ENCODE results near the gene ROMO1. TPM values are rescaled to one million over a fixed set of nuclear protein-coding genes. Genes with fewer than 3 reads are reported as not detected.

Gene ROMO1
- total and polyA plus RNA-seq, 11 donors, result 120 to 591 (median 177) TPM

DNA sequence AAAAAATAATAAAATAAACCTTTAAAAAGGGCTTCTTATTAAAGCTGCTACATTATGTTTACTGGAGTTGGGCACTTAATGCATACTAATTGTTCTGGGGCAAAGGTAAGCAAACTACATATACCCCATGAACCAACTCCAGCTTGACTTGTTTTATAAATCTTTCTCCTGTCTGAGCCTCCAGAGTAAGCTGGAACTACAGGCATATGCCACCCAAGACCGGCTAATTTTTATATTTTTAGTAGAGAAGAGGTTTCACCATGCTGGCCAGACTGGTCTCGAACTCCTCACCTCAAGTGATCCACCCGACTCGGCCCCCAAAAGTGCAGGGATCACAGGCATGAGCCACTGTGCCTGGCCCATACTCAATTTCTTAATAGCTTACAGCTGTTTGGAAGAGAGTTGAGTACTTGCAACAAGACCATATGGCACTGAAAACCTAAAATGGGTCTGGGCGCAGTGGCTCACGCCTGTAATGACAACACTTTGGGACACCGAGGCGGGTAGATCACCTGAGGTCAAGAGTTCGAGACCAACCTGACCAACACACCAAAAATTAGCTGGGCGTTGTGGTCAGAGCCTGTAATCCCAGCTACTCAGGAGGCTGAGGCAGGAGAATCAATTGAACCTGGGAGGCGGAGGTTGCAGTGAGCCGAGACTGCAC lies 19.9 kb downstream of the ROMO1 start:
- no peaks in the 10 kb centered on the region for H3K27me3 ChIP-seq
- H3K27ac ChIP-seq, result no peak overlapping the region
- no peak for ATAC-seq
- no peak for TF ChIP-seq POLR2A (IDR thresholded peaks at IDR 0.05)
- TF ChIP-seq, protein P1, sequence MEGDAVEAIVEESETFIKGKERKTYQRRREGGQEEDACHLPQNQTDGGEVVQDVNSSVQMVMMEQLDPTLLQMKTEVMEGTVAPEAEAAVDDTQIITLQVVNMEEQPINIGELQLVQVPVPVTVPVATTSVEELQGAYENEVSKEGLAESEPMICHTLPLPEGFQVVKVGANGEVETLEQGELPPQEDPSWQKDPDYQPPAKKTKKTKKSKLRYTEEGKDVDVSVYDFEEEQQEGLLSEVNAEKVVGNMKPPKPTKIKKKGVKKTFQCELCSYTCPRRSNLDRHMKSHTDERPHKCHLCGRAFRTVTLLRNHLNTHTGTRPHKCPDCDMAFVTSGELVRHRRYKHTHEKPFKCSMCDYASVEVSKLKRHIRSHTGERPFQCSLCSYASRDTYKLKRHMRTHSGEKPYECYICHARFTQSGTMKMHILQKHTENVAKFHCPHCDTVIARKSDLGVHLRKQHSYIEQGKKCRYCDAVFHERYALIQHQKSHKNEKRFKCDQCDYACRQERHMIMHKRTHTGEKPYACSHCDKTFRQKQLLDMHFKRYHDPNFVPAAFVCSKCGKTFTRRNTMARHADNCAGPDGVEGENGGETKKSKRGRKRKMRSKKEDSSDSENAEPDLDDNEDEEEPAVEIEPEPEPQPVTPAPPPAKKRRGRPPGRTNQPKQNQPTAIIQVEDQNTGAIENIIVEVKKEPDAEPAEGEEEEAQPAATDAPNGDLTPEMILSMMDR (IDR thresholded peaks at IDR 0.05), result no peak
- no peak for DNase-seq
- H3K36me3 ChIP-seq, result peaks cover 3 to 100% (median 100%) of the 10 kb centered on the region in 9 donors
- no peaks in the 10 kb centered on the region for H3K9me3 ChIP-seq
- intact Hi-C loops (cut with DNase I), result loop anchor here in 1 of 10 donors (5.0 kb wide), 1 partner anchor 163 kb away; no protein-coding TSS in a partner anchor
- WGBS, 4 donors, result 83 to 91% (median 86%) methylated on average over 12 of the region's 12 CpGs
- peaks cover 0 to 45% (median 22%) of the 10 kb centered on the region in 12 donors for H3K4me1 ChIP-seq
- no peak overlapping the region for H3K4me3 ChIP-seq

DNA sequence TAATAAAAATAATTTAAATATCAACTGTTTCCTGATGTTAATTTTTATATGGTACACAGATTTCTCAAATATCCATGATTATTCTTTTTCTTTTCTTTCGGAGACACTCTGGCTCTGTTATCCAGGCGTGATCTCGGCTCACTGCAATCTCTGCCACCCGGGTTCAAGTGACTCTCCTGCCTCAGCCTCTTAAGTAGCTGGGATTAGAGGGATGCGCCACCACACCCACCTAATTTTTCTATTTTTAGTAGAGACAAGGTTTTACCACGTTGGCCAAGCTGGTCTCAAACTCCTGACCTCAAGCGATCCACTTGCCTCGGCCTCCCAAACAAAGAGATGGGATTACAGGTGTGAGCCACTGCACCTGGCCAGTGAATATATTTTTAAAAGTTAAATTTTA lies 20.5 kb downstream of the ROMO1 start:
- Histone ChIP-seq H3K4me3 (no peak overlapping the region), H3K9me3 (no peaks in the 10 kb centered on the region), H3K27ac (no peak overlapping the region), H3K27me3 (no peaks in the 10 kb centered on the region), H3K36me3 (peaks cover 3 to 100% (median 100%) of the 10 kb centered on the region in 9 donors), H3K4me1 (peaks cover 0 to 45% (median 22%) of the 10 kb centered on the region in 12 donors)
- no peak for DNase-seq
- TF ChIP-seq, protein P1 (IDR thresholded peaks at IDR 0.05), result no peak
- TF ChIP-seq POLR2A (IDR thresholded peaks at IDR 0.05), result no peak
- 52 to 58% (median 55%) methylated on average over 8 of the region's 8 CpGs for WGBS, 4 donors
- intact Hi-C loops (cut with DNase I), result loop anchor here in 1 of 10 donors (5.0 kb wide), 1 partner anchor 163 kb away; no protein-coding TSS in a partner anchor
- ATAC-seq, result no peak

DNA sequence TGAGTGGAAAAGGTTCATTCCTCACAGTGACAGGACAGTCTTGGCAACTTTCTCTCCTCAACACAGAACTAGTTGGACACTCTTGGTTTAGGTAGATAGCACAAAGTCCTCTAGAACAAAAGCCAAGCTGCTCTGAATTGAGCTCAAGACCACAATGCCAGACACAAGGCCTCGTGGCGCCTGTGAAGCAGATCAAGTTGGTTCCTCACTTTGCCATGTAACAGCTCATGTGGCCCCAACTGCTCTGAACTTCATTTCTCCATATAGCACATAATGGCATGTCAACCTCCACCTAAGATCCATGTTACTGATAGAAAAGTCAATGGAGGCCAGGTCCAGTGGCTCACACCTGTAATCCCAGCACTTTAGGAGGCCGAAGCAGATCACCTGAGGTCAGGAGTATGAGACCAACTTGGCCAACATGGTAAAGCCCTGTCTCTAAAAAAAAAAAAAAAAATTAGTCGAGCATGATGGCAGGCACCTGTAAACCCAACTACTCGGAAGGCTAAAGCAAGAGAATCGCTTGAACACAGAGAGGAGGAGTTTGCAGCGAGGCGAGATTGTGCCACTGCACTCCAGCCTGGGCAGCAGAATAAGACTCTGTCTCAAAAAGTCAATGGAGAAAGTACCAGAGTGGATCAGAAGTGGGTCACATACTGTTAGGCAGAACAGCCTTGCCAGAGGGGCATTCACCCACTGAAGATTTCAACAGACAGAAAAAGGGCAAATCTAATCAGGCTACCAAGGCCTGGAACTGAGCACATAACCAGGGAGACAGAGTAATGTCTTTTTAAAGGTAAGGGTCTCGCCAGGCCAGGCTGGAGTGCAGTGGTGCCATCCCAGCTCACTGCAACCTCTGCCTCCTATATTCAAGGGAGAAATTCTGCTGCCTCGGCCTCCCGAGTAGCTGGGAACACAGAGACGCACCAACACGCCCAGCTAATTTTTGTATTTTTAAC lies 21.2 kb downstream of the ROMO1 start:
- no peak for TF ChIP-seq POLR2A (IDR thresholded peaks at IDR 0.05)
- TF ChIP-seq, protein P1 (IDR thresholded peaks at IDR 0.05), result no peak
- intact Hi-C loops (cut with DNase I), result no loop called here
- Histone ChIP-seq H3K4me1 (peaks cover 0 to 45% (median 22%) of the 10 kb centered on the region in 12 donors), H3K27ac (no peak overlapping the region), H3K9me3 (no peaks in the 10 kb centered on the region), H3K4me3 (no peak overlapping the region), H3K36me3 (peaks cover 3 to 100% (median 100%) of the 10 kb centered on the region in 9 donors), H3K27me3 (no peaks in the 10 kb centered on the region)
- ATAC-seq, result no peak
- no peak for DNase-seq
- 85 to 92% (median 89%) methylated on average over 13 of the region's 13 CpGs for WGBS, 4 donors

DNA sequence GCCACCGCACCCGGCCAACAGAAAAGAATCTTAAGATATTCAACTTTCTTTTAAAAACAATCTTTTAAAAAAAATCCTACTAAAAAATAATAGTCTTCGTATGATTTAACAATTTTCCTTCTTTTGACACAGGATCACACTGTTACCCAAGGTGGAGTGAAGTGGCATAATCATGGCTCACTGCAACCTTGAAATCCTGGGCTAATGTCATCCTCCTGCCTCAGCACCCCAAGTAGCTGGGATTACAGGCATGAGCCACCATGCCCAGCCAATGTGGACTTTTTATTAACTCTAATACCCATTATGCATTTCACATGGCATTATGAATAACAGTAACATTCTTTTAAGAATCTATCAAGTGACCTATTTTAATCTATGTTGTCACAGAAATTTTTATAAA lies 22.0 kb downstream of the ROMO1 start:
- H3K27ac ChIP-seq, result no peak overlapping the region
- H3K4me3 ChIP-seq, result no peak overlapping the region
- H3K9me3 ChIP-seq, result no peaks in the 10 kb centered on the region
- TF ChIP-seq, protein P1 (IDR thresholded peaks at IDR 0.05), result no peak
- TF ChIP-seq POLR2A (IDR thresholded peaks at IDR 0.05), result no peak
- H3K36me3 ChIP-seq, result peaks cover 3 to 100% (median 100%) of the 10 kb centered on the region in 9 donors
- WGBS, 4 donors, result 83 to 93% (median 91%) methylated on average over 3 of the region's 3 CpGs
- H3K27me3 ChIP-seq, result no peaks in the 10 kb centered on the region
- intact Hi-C loops (cut with DNase I), result no loop called here
- DNase-seq (no peak), ATAC-seq (no peak)
- H3K4me1 ChIP-seq, result peaks cover 0 to 45% (median 22%) of the 10 kb centered on the region in 12 donors
